ENCODE data around the gene NCOA5.

DNA sequence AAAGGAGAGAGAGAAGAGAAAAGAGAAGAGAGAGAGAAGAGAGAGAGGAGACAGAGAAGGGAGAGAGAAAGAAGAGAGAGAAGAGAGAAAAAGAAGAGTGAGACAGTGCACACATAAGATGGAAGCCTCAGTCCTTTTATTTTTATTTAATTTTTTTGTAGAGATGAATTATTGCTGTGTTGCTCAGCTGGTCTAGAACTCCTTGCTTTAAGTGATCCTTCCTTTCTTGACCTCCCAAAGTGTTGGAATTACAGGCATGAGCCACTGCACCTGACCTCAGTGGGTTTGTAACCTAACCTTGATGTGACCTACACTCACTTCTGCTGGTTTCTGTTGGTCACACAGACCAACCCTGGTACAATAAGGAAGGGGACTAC lies 22.1 kb upstream of the NCOA5 start:
- TF ChIP-seq CTCF (conservative IDR thresholded peaks at IDR 0.05; ENCODE audit: low read depth, low read length): no peak
- TF ChIP-seq EZH2phosphoT487 (IDR thresholded peaks at IDR 0.05; ENCODE audit: borderline replicate concordance, low read length): no peak
- no peak for TF ChIP-seq EZH2 (IDR thresholded peaks at IDR 0.05; ENCODE audit: low read length, unreplicated experiment)
